ENCODE results near the gene CCL3.

CCL3 gene

DNA sequence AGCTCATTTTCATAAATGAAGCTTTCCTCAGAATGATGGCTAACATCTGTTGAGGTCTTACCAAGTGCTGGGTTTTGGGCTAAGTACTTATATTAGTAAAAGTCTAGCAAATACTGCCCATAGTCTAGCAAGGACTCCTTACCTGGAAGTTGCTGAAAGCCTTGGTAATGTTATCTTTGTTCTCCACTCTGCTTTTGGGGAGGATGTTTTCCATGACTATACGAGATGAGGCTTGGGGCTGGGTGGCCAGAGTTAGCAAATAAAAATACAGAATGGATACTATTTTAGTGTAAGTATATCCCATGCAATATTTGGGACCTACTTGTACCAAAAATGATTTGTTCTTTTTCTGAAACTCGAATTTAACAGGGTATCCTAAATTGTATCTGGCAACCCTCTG lies 18.2 kb downstream of the CCL3 start:
- H3K9me3 ChIP-seq (ENCODE audit: control insufficient read depth, low read length), result no peaks in the 10 kb centered on the region
- H3K4me3 ChIP-seq (ENCODE audit: insufficient read depth, low read depth, low read length, poor library complexity, severe bottlenecking), result no peak overlapping the region
- DNase-seq, result no peak
- H3K36me3 ChIP-seq (ENCODE audit: control insufficient read depth, insufficient read depth, low read length), result no peaks in the 10 kb centered on the region
- H3K27ac ChIP-seq (ENCODE audit: insufficient read depth, low read length, poor library complexity, severe bottlenecking), result no peak overlapping the region
- H3K27me3 ChIP-seq (replicated peaks; ENCODE audit: control insufficient read depth, insufficient read depth, low read length, poor library complexity, severe bottlenecking), result peaks cover 3% of the 10 kb centered on the region
- no peaks in the 10 kb centered on the region for H3K4me1 ChIP-seq (ENCODE audit: control insufficient read depth, insufficient read depth, low read length, poor library complexity, severe bottlenecking)

- Histone ChIP-seq H3K4me3 (ENCODE audit: insufficient read depth, low read depth, low read length, poor library complexity, severe bottlenecking) (no peak overlapping the region), H3K27me3 (replicated peaks; ENCODE audit: control insufficient read depth, insufficient read depth, low read length, poor library complexity, severe bottlenecking) (peaks cover under 1% of the 10 kb centered on the region), H3K36me3 (ENCODE audit: control insufficient read depth, insufficient read depth, low read length) (no peaks in the 10 kb centered on the region), H3K4me1 (ENCODE audit: control insufficient read depth, insufficient read depth, low read length, poor library complexity, severe bottlenecking) (no peaks in the 10 kb centered on the region), H3K9me3 (ENCODE audit: control insufficient read depth, low read length) (no peaks in the 10 kb centered on the region), H3K27ac (ENCODE audit: insufficient read depth, low read length, poor library complexity, severe bottlenecking) (no peak overlapping the region)
- no peak for DNase-seq
These were observed 19.5 kb downstream of the CCL3 start for GRCh38 chr17:36070427-36070826.

GRCh38 chr17:36069136-36069535 lies 20.8 kb downstream of the CCL3 start:
- Histone ChIP-seq H3K27me3 (replicated peaks; ENCODE audit: control insufficient read depth, insufficient read depth, low read length, poor library complexity, severe bottlenecking) (no peaks in the 10 kb centered on the region), H3K36me3 (ENCODE audit: control insufficient read depth, insufficient read depth, low read length) (no peaks in the 10 kb centered on the region), H3K4me3 (ENCODE audit: insufficient read depth, low read depth, low read length, poor library complexity, severe bottlenecking) (no peak overlapping the region), H3K9me3 (ENCODE audit: control insufficient read depth, low read length) (no peaks in the 10 kb centered on the region), H3K27ac (ENCODE audit: insufficient read depth, low read length, poor library complexity, severe bottlenecking) (no peak overlapping the region), H3K4me1 (ENCODE audit: control insufficient read depth, insufficient read depth, low read length, poor library complexity, severe bottlenecking) (no peaks in the 10 kb centered on the region)
- DNase-seq, result no peak

- no peak overlapping the region for H3K4me3 ChIP-seq (ENCODE audit: insufficient read depth, low read depth, low read length, poor library complexity, severe bottlenecking)
- no peak overlapping the region for H3K27ac ChIP-seq (ENCODE audit: insufficient read depth, low read length, poor library complexity, severe bottlenecking)
- no peaks in the 10 kb centered on the region for H3K27me3 ChIP-seq (replicated peaks; ENCODE audit: control insufficient read depth, insufficient read depth, low read length, poor library complexity, severe bottlenecking)
- H3K9me3 ChIP-seq (ENCODE audit: control insufficient read depth, low read length), result no peaks in the 10 kb centered on the region
- no peaks in the 10 kb centered on the region for H3K4me1 ChIP-seq (ENCODE audit: control insufficient read depth, insufficient read depth, low read length, poor library complexity, severe bottlenecking)
- DNase-seq, result no peak
- H3K36me3 ChIP-seq (ENCODE audit: control insufficient read depth, insufficient read depth, low read length), result no peaks in the 10 kb centered on the region
These were observed 21.4 kb downstream of the CCL3 start for GRCh38 chr17:36068524-36068923.

- H3K27ac ChIP-seq (ENCODE audit: insufficient read depth, low read length, poor library complexity, severe bottlenecking), result no peak overlapping the region
- H3K4me3 ChIP-seq (ENCODE audit: insufficient read depth, low read depth, low read length, poor library complexity, severe bottlenecking), result no peak overlapping the region
- DNase-seq, result no peak
- H3K9me3 ChIP-seq (ENCODE audit: control insufficient read depth, low read length), result no peaks in the 10 kb centered on the region
- H3K4me1 ChIP-seq (ENCODE audit: control insufficient read depth, insufficient read depth, low read length, poor library complexity, severe bottlenecking), result no peaks in the 10 kb centered on the region
- H3K27me3 ChIP-seq (replicated peaks; ENCODE audit: control insufficient read depth, insufficient read depth, low read length, poor library complexity, severe bottlenecking), result no peaks in the 10 kb centered on the region
- no peaks in the 10 kb centered on the region for H3K36me3 ChIP-seq (ENCODE audit: control insufficient read depth, insufficient read depth, low read length)
These were observed 23.5 kb downstream of the CCL3 start for GRCh38 chr17:36066365-36066985.

DNA sequence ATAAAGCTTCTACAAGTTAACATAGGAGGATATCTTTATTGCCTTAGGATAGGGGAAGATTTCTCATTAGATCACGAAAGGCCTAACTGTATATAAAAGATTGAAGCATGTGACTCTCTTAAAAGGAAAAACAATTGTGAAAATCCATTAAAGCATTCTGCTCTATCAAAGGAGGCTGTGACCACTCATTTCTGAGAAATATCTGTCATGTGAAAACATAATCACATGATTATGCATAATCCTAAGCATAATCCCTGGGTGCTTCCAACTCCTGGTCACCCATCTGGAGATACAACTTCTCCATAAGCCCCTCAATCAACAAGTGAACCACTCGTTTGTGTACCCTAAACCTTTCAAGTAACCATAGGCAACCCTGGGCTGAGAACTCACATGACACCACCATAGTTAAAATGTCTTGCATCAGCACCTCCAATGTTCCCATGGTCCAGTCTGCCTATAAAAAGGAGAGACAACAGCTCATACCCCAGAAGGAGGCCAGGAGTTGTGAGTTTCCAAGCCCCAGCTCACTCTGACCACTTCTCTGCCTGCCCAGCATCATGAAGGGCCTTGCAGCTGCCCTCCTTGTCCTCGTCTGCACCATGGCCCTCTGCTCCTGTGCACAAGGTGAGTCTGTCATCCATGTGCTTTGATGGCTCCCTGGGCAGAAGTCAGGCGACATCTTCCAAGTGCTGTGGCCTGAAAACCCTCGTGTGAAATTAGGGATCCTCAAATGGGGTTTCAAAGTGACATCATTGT lies 26.0 kb downstream of the CCL3 start, which contains the start of gene CCL18:
Gene CCL18 (plus strand): TSS at position 487 of the 756 bp plus-strand sequence. CDS start 71 bp downstream, at position 558.
- no peaks in the 10 kb centered on the region for H3K36me3 ChIP-seq (ENCODE audit: control insufficient read depth, insufficient read depth, low read length)
- H3K4me3 ChIP-seq (ENCODE audit: insufficient read depth, low read depth, low read length, poor library complexity, severe bottlenecking), result no peak within 1 kb of the TSS
- H3K27ac ChIP-seq (ENCODE audit: insufficient read depth, low read length, poor library complexity, severe bottlenecking), result no peak within 1 kb of the TSS
- H3K9me3 ChIP-seq (ENCODE audit: control insufficient read depth, low read length), result no peaks in the 10 kb centered on the region
- DNase-seq, result no peak
- H3K27me3 ChIP-seq (replicated peaks; ENCODE audit: control insufficient read depth, insufficient read depth, low read length, poor library complexity, severe bottlenecking), result no peaks in the 10 kb centered on the region
- no peaks in the 10 kb centered on the region for H3K4me1 ChIP-seq (ENCODE audit: control insufficient read depth, insufficient read depth, low read length, poor library complexity, severe bottlenecking)

- H3K27me3 ChIP-seq (replicated peaks; ENCODE audit: control insufficient read depth, insufficient read depth, low read length, poor library complexity, severe bottlenecking), result no peaks in the 10 kb centered on the region
- H3K27ac ChIP-seq (ENCODE audit: insufficient read depth, low read length, poor library complexity, severe bottlenecking), result no peak overlapping the region
- DNase-seq, result no peak
- H3K4me3 ChIP-seq (ENCODE audit: insufficient read depth, low read depth, low read length, poor library complexity, severe bottlenecking), result no peak overlapping the region
- no peaks in the 10 kb centered on the region for H3K9me3 ChIP-seq (ENCODE audit: control insufficient read depth, low read length)
- no peaks in the 10 kb centered on the region for H3K4me1 ChIP-seq (ENCODE audit: control insufficient read depth, insufficient read depth, low read length, poor library complexity, severe bottlenecking)
- H3K36me3 ChIP-seq (ENCODE audit: control insufficient read depth, insufficient read depth, low read length), result no peaks in the 10 kb centered on the region
These were observed 29.1 kb downstream of the CCL3 start for GRCh38 chr17:36060816-36061215.

GRCh38 chr17:36059406-36059805 lies 30.5 kb downstream of the CCL3 start:
- H3K27me3 ChIP-seq (replicated peaks; ENCODE audit: control insufficient read depth, insufficient read depth, low read length, poor library complexity, severe bottlenecking), result no peaks in the 10 kb centered on the region
- no peaks in the 10 kb centered on the region for H3K9me3 ChIP-seq (ENCODE audit: control insufficient read depth, low read length)
- H3K4me3 ChIP-seq (ENCODE audit: insufficient read depth, low read depth, low read length, poor library complexity, severe bottlenecking), result no peak overlapping the region
- no peak for DNase-seq
- H3K27ac ChIP-seq (ENCODE audit: insufficient read depth, low read length, poor library complexity, severe bottlenecking), result no peak overlapping the region
- H3K4me1 ChIP-seq (ENCODE audit: control insufficient read depth, insufficient read depth, low read length, poor library complexity, severe bottlenecking), result no peaks in the 10 kb centered on the region
- no peaks in the 10 kb centered on the region for H3K36me3 ChIP-seq (ENCODE audit: control insufficient read depth, insufficient read depth, low read length)

DNA sequence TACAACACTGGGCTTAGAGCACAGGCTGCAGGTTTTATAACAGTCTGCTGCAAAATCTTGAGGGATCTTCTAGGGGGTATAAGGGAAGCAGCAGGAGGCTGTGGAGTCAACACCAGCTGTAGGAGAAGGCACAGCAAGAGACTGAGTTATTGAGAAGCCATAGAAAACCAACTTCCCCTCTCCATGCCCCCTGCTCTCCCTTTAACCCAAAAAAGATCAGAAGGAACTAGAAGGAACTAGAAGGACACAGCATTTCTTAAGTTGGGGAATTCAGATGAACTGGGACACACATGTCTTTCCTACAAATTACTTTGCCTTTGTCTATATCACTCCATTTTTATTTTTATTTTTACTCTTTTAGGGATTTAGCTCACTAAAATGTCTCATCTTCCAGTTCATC lies 32.0 kb downstream of the CCL3 start:
- Histone ChIP-seq H3K36me3 (ENCODE audit: control insufficient read depth, insufficient read depth, low read length) (no peaks in the 10 kb centered on the region), H3K27me3 (replicated peaks; ENCODE audit: control insufficient read depth, insufficient read depth, low read length, poor library complexity, severe bottlenecking) (no peaks in the 10 kb centered on the region), H3K27ac (ENCODE audit: insufficient read depth, low read length, poor library complexity, severe bottlenecking) (no peak overlapping the region), H3K4me1 (ENCODE audit: control insufficient read depth, insufficient read depth, low read length, poor library complexity, severe bottlenecking) (no peaks in the 10 kb centered on the region), H3K4me3 (ENCODE audit: insufficient read depth, low read depth, low read length, poor library complexity, severe bottlenecking) (no peak overlapping the region), H3K9me3 (ENCODE audit: control insufficient read depth, low read length) (no peaks in the 10 kb centered on the region)
- no peak for DNase-seq

- no peak for DNase-seq
- Histone ChIP-seq H3K4me1 (ENCODE audit: control insufficient read depth, insufficient read depth, low read length, poor library complexity, severe bottlenecking) (no peaks in the 10 kb centered on the region), H3K36me3 (ENCODE audit: control insufficient read depth, insufficient read depth, low read length) (no peaks in the 10 kb centered on the region), H3K27me3 (replicated peaks; ENCODE audit: control insufficient read depth, insufficient read depth, low read length, poor library complexity, severe bottlenecking) (no peaks in the 10 kb centered on the region), H3K4me3 (ENCODE audit: insufficient read depth, low read depth, low read length, poor library complexity, severe bottlenecking) (no peak overlapping the region), H3K27ac (ENCODE audit: insufficient read depth, low read length, poor library complexity, severe bottlenecking) (no peak overlapping the region), H3K9me3 (ENCODE audit: control insufficient read depth, low read length) (no peaks in the 10 kb centered on the region)
These were observed 33.9 kb downstream of the CCL3 start for GRCh38 chr17:36055921-36056520.
